Measurements from ENCODE around the gene RNF103.
"Not testable (repeated sequence)": the region's sequence is repeated elsewhere in the genome, so short reads cannot be mapped to it uniquely, and the experiment has no call there.

Gene RNF103

GRCh38 chr2:86622519-86623042 lies 1.1 kb downstream of the RNF103 start:
- peak; percentile 19 for DNase-seq

- no peak for DNase-seq
Observed at GRCh38 chr2:86621280-86621943, 2.3 kb downstream of the RNF103 start.

GRCh38 chr2:86617738-86618137 lies 5.9 kb downstream of the RNF103 start:
- no peak for DNase-seq

GRCh38 chr2:86617153-86617552 lies 6.5 kb downstream of the RNF103 start:
- DNase-seq = no peak

GRCh38 chr2:86616502-86616901 lies 7.2 kb downstream of the RNF103 start:
- no peak for DNase-seq

GRCh38 chr2:86615596-86615995 lies 8.1 kb downstream of the RNF103 start:
- DNase-seq = no peak

GRCh38 chr2:86613515-86613914 lies 10.2 kb downstream of the RNF103 start:
- no peak for DNase-seq

- no peak for DNase-seq
Observed at GRCh38 chr2:86610871-86611270, 12.8 kb downstream of the RNF103 start.

GRCh38 chr2:86608832-86609410 lies 14.7 kb downstream of the RNF103 start:
- no peak for DNase-seq

- no peak for DNase-seq
Observed at GRCh38 chr2:86603905-86604304, 19.8 kb downstream of the RNF103 start.

- DNase-seq = no peak
Observed at GRCh38 chr2:86598966-86599365, 24.7 kb downstream of the RNF103 start.

GRCh38 chr2:86596118-86596517 lies 27.5 kb downstream of the RNF103 start:
- no peak for DNase-seq

- no peak for DNase-seq
Observed at GRCh38 chr2:86593266-86593665, 30.4 kb downstream of the RNF103 start.

GRCh38 chr2:86592547-86593230 lies 31.0 kb downstream of the RNF103 start:
- DNase-seq = no peak

GRCh38 chr2:86589701-86590100 lies 34.0 kb downstream of the RNF103 start:
- not testable (repeated sequence) for DNase-seq

GRCh38 chr2:86584151-86584913 lies 39.3 kb downstream of the RNF103 start:
- no peak for DNase-seq

GRCh38 chr2:86580560-86580959 lies 43.1 kb downstream of the RNF103 start:
- DNase-seq = no peak

GRCh38 chr2:86577817-86578456 lies 45.7 kb downstream of the RNF103 start:
- DNase-seq = no peak

- no peak for DNase-seq
Observed at GRCh38 chr2:86570059-86570458, 53.6 kb downstream of the RNF103 start.

GRCh38 chr2:86566821-86567190 lies 56.9 kb downstream of the RNF103 start:
- DNase-seq = no peak

- DNase-seq = no peak
Observed at GRCh38 chr2:86566158-86566820, 57.4 kb downstream of the RNF103 start.

GRCh38 chr2:86563650-86564061 lies 60.0 kb downstream of the RNF103 start:
- no peak for DNase-seq

All from activated CD4-positive, alpha-beta T cell treated with anti-CD3 and anti-CD28 coated beads, Interleukin-2, amount 50 U/mL, for 1 hour (primary cell).